HG02571 (cell line): ENCODE measurements around the gene PRELID1.
"Not testable (repeated sequence)": the region's sequence is repeated elsewhere in the genome, so short reads cannot be mapped to it uniquely, and the experiment has no call there.

Experiments used
- ATAC-seq: cut with Tn5 transposase; IDR thresholded peaks from one replicate; pipeline ENCODE4 v1.9.1; 2021; ENCODE audit warnings: mild to moderate bottlenecking, moderate library complexity; ENCODE audit not compliant: unreplicated experiment

PRELID1 gene

GRCh38 chr5:177303121-177303924 lies at the start of gene PRELID1, which contains the start of gene RAB24:
Gene PRELID1 (plus strand): TSS chr5:177303799. CDS start chr5:177303986, 187 bp downstream.
Gene RAB24 (minus strand): TSS chr5:177303719. CDS start chr5:177303288, 431 bp downstream.
- peak; percentile 68 for ATAC-seq

- no peak for ATAC-seq
Observed at GRCh38 chr5:177256296-177256695, 47.3 kb upstream of the PRELID1 start.

- ATAC-seq: not testable (repeated sequence)
Observed at GRCh38 chr5:177258711-177259110, 44.9 kb upstream of the PRELID1 start.

GRCh38 chr5:177260961-177261360 lies 42.6 kb upstream of the PRELID1 start:
- ATAC-seq: no peak

GRCh38 chr5:177261510-177261909 lies 42.1 kb upstream of the PRELID1 start:
- ATAC-seq: no peak

GRCh38 chr5:177264178-177264577 lies 39.4 kb upstream of the PRELID1 start:
- no peak for ATAC-seq

- ATAC-seq: no peak
Observed at GRCh38 chr5:177265395-177265794, 38.2 kb upstream of the PRELID1 start.

GRCh38 chr5:177269232-177269895 lies 34.2 kb upstream of the PRELID1 start:
- ATAC-seq: no peak

- ATAC-seq: no peak
Observed at GRCh38 chr5:177269976-177270375, 33.6 kb upstream of the PRELID1 start.

GRCh38 chr5:177270653-177271052 lies 32.9 kb upstream of the PRELID1 start:
- no peak for ATAC-seq

GRCh38 chr5:177271113-177271512 lies 32.5 kb upstream of the PRELID1 start:
- no peak for ATAC-seq

- ATAC-seq: no peak
Observed at GRCh38 chr5:177275883-177276282, 27.7 kb upstream of the PRELID1 start.

- no peak for ATAC-seq
Observed at GRCh38 chr5:177276886-177277285, 26.7 kb upstream of the PRELID1 start.

- ATAC-seq: no peak
Observed at GRCh38 chr5:177288191-177288590, 15.4 kb upstream of the PRELID1 start.

- no peak for ATAC-seq
Observed at GRCh38 chr5:177290816-177291596, 12.6 kb upstream of the PRELID1 start.

GRCh38 chr5:177291735-177292134 lies 11.9 kb upstream of the PRELID1 start:
- ATAC-seq: no peak

GRCh38 chr5:177293819-177294581 lies 9.6 kb upstream of the PRELID1 start:
- no peak for ATAC-seq

GRCh38 chr5:177294632-177295031 lies 9.0 kb upstream of the PRELID1 start:
- no peak for ATAC-seq

GRCh38 chr5:177295924-177296323 lies 7.7 kb upstream of the PRELID1 start:
- no peak for ATAC-seq

GRCh38 chr5:177296581-177296980 lies 7.0 kb upstream of the PRELID1 start:
- no peak for ATAC-seq

GRCh38 chr5:177297922-177298321 lies 5.7 kb upstream of the PRELID1 start:
- ATAC-seq: no peak
